Activated CD8-positive, alpha-beta memory T cell treated with anti-CD3 and anti-CD28 coated beads, Interleukin-2, amount 50 U/mL, for 24 hours (primary cell): ENCODE data around the gene CRAMP1.
"Not testable (repeated sequence)": the region's sequence is repeated elsewhere in the genome, so short reads cannot be mapped to it uniquely, and the experiment has no call there.

Experiments
- DNase-seq: peaks from one replicate; pipeline ENCODE4 v3.0.0-alpha.2; 2020; ENCODE audit errors: extremely low read depth

CRAMP1 gene

GRCh38 chr16:1710811-1711507, 98.8 kb downstream of the CRAMP1 start:
- DNase-seq, result no peak

- no peak for DNase-seq
Measured at GRCh38 chr16:1712791-1713261, 100.7 kb downstream of the CRAMP1 start.

GRCh38 chr16:1713331-1713730, 101.2 kb downstream of the CRAMP1 start:
- DNase-seq, result no peak

- DNase-seq, result no peak
Measured at GRCh38 chr16:1713933-1714332, 101.8 kb downstream of the CRAMP1 start.

GRCh38 chr16:1715220-1715619, 103.1 kb downstream of the CRAMP1 start:
- DNase-seq, result no peak

- not testable (repeated sequence) for DNase-seq
Measured at GRCh38 chr16:1718236-1718635, 106.1 kb downstream of the CRAMP1 start.

- DNase-seq, result not testable (repeated sequence)
Measured at GRCh38 chr16:1719559-1720229, 107.5 kb downstream of the CRAMP1 start.

GRCh38 chr16:1721372-1721771, 109.2 kb downstream of the CRAMP1 start:
- DNase-seq, result no peak

GRCh38 chr16:1723450-1724147, 111.4 kb downstream of the CRAMP1 start:
- no peak for DNase-seq

- DNase-seq, result no peak
Measured at GRCh38 chr16:1724491-1724890, 112.3 kb downstream of the CRAMP1 start.

GRCh38 chr16:1726661-1727502, 114.7 kb downstream of the CRAMP1 start:
- no peak for DNase-seq
